ENCODE data around the gene SETDB1.
A peak's percentile ranks its signal among the peaks of the same experiment; 100 is the strongest.
"Not testable (repeated sequence)": the region's sequence is repeated elsewhere in the genome, so short reads cannot be mapped to it uniquely, and the experiment has no call there.

The SETDB1 gene
- 73.9 reads per million, percentile 76 among the genes with 10 or more reads in this experiment for total RNA-seq

GRCh38 chr1:150926097-150926741 is at the start of gene SETDB1:
Gene SETDB1, plus strand, starts transcription at chr1:150926363. Its CDS starts 1,352 bp downstream, at chr1:150927715.
- peak; percentile 87 for DNase-seq

GRCh38 chr1:150878931-150879330 is 47.2 kb upstream of the SETDB1 start:
- not testable (repeated sequence) for DNase-seq

- DNase-seq = no peak
Observed at GRCh38 chr1:150881331-150882070, 44.7 kb upstream of the SETDB1 start.

GRCh38 chr1:150883121-150883520 is 43.0 kb upstream of the SETDB1 start:
- not testable (repeated sequence) for DNase-seq

GRCh38 chr1:150887018-150887417 is 39.1 kb upstream of the SETDB1 start, which contains the start of gene CTXND2:
Gene CTXND2, plus strand, starts transcription at chr1:150887136. Its CDS starts 25,179 bp downstream, at chr1:150912315.
- DNase-seq = no peak

- DNase-seq = no peak
Observed at GRCh38 chr1:150888727-150889126, 37.4 kb upstream of the SETDB1 start.

- no peak for DNase-seq
Observed at GRCh38 chr1:150890033-150890416, 36.1 kb upstream of the SETDB1 start.

GRCh38 chr1:150893336-150893913 is 32.7 kb upstream of the SETDB1 start:
- no peak for DNase-seq

- no peak for DNase-seq
Observed at GRCh38 chr1:150895618-150896017, 30.5 kb upstream of the SETDB1 start.

- not testable (repeated sequence) for DNase-seq
Observed at GRCh38 chr1:150899795-150900194, 26.4 kb upstream of the SETDB1 start.

GRCh38 chr1:150902346-150902745 is 23.8 kb upstream of the SETDB1 start:
- DNase-seq = no peak

GRCh38 chr1:150902751-150903150 is 23.4 kb upstream of the SETDB1 start:
- DNase-seq = no peak

- no peak for DNase-seq
Observed at GRCh38 chr1:150905301-150905700, 20.9 kb upstream of the SETDB1 start.

- DNase-seq = no peak
Observed at GRCh38 chr1:150906329-150906728, 19.8 kb upstream of the SETDB1 start.

GRCh38 chr1:150906813-150907212 is 19.4 kb upstream of the SETDB1 start:
- DNase-seq = no peak

GRCh38 chr1:150909585-150910180 is 16.5 kb upstream of the SETDB1 start:
- no peak for DNase-seq

GRCh38 chr1:150912623-150913022 is 13.5 kb upstream of the SETDB1 start:
- DNase-seq = no peak

GRCh38 chr1:150917387-150917786 is 8.8 kb upstream of the SETDB1 start:
- DNase-seq = no peak

GRCh38 chr1:150922519-150922975 is 3.6 kb upstream of the SETDB1 start:
- peak; percentile 63 for DNase-seq

GRCh38 chr1:150925080-150925479 is 1.1 kb upstream of the SETDB1 start:
- no peak for DNase-seq

GRCh38 chr1:150927624-150928023 is 1.5 kb downstream of the SETDB1 start:
- DNase-seq = no peak

- DNase-seq = no peak
Observed at GRCh38 chr1:150928286-150928685, 2.1 kb downstream of the SETDB1 start.

GRCh38 chr1:150928775-150929174 is 2.6 kb downstream of the SETDB1 start:
- DNase-seq = not testable (repeated sequence)

Measured in effector CD4-positive, alpha-beta T cell (primary cell).